ENCODE results near the gene TCEAL9.

Gene TCEAL9

GRCh38 chrX:103360916-103361315 is 4.6 kb downstream of the TCEAL9 start:
- Histone ChIP-seq H2AFZ (no peak overlapping the region), H3K9ac (no peak overlapping the region), H3K79me2 (no peaks in the 10 kb centered on the region), H3K4me3 (ENCODE audit: low read depth, low read length) (no peak overlapping the region), H3K9me3 (ENCODE audit: control insufficient read depth, low read length) (no peaks in the 10 kb centered on the region), H3K27ac (no peak overlapping the region), H3K4me2 (ENCODE audit: low read length) (no peak overlapping the region), H3K27me3 (ENCODE audit: control insufficient read depth, insufficient read depth, low read length) (no peaks in the 10 kb centered on the region), H3K36me3 (ENCODE audit: control insufficient read depth, insufficient read depth, low read length) (no peaks in the 10 kb centered on the region), H3K4me1 (peaks cover 2% of the 10 kb centered on the region)
- no peak for TF ChIP-seq CTCF (IDR thresholded peaks at IDR 0.05)

- no peak for TF ChIP-seq CTCF (IDR thresholded peaks at IDR 0.05)
- H3K4me3 ChIP-seq (ENCODE audit: low read depth, low read length), result no peak overlapping the region
These were observed 5.5 kb downstream of the TCEAL9 start for GRCh38 chrX:103361798-103362197.

GRCh38 chrX:103362474-103362873 is 6.2 kb downstream of the TCEAL9 start:
- Histone ChIP-seq H3K27ac (no peak overlapping the region), H3K9ac (no peak overlapping the region), H3K79me2 (no peaks in the 10 kb centered on the region), H2AFZ (no peak overlapping the region), H3K4me2 (ENCODE audit: low read length) (no peak overlapping the region), H3K36me3 (ENCODE audit: control insufficient read depth, insufficient read depth, low read length) (no peaks in the 10 kb centered on the region), H3K27me3 (ENCODE audit: control insufficient read depth, insufficient read depth, low read length) (no peaks in the 10 kb centered on the region), H3K9me3 (ENCODE audit: control insufficient read depth, low read length) (no peaks in the 10 kb centered on the region), H3K4me1 (peaks cover 2% of the 10 kb centered on the region), H3K4me3 (ENCODE audit: low read depth, low read length) (no peak overlapping the region)
- TF ChIP-seq CTCF (IDR thresholded peaks at IDR 0.05), result no peak

More at GRCh38 chrX:103361798-103362197, 5.5 kb downstream of the TCEAL9 start:
- no peaks in the 10 kb centered on the region for H3K36me3 ChIP-seq (ENCODE audit: control insufficient read depth, insufficient read depth, low read length)
- H2AFZ ChIP-seq, result no peak overlapping the region
- no peaks in the 10 kb centered on the region for H3K79me2 ChIP-seq
- H3K4me2 ChIP-seq (ENCODE audit: low read length), result no peak overlapping the region
- peaks cover 2% of the 10 kb centered on the region for H3K4me1 ChIP-seq
- no peak overlapping the region for H3K9ac ChIP-seq
- H3K27ac ChIP-seq, result no peak overlapping the region
- no peaks in the 10 kb centered on the region for H3K27me3 ChIP-seq (ENCODE audit: control insufficient read depth, insufficient read depth, low read length)
- H3K9me3 ChIP-seq (ENCODE audit: control insufficient read depth, low read length), result no peaks in the 10 kb centered on the region

GRCh38 chrX:103363046-103363445 is 6.7 kb downstream of the TCEAL9 start:
- Histone ChIP-seq H3K4me1 (peaks cover 2% of the 10 kb centered on the region), H3K9ac (no peak overlapping the region), H3K27me3 (ENCODE audit: control insufficient read depth, insufficient read depth, low read length) (no peaks in the 10 kb centered on the region), H3K27ac (no peak overlapping the region), H3K36me3 (ENCODE audit: control insufficient read depth, insufficient read depth, low read length) (no peaks in the 10 kb centered on the region), H3K4me3 (ENCODE audit: low read depth, low read length) (no peak overlapping the region), H3K4me2 (ENCODE audit: low read length) (no peak overlapping the region), H2AFZ (no peak overlapping the region), H3K79me2 (no peaks in the 10 kb centered on the region), H3K9me3 (ENCODE audit: control insufficient read depth, low read length) (no peaks in the 10 kb centered on the region)
- TF ChIP-seq CTCF (IDR thresholded peaks at IDR 0.05), result no peak

GRCh38 chrX:103367502-103367901 is 11.2 kb downstream of the TCEAL9 start:
- Histone ChIP-seq H3K27me3 (ENCODE audit: control insufficient read depth, insufficient read depth, low read length) (no peaks in the 10 kb centered on the region), H3K9me3 (ENCODE audit: control insufficient read depth, low read length) (no peaks in the 10 kb centered on the region), H2AFZ (no peak overlapping the region), H3K9ac (no peak overlapping the region), H3K79me2 (no peaks in the 10 kb centered on the region), H3K4me2 (ENCODE audit: low read length) (no peak overlapping the region), H3K27ac (no peak overlapping the region), H3K4me3 (ENCODE audit: low read depth, low read length) (no peak overlapping the region), H3K4me1 (no peaks in the 10 kb centered on the region), H3K36me3 (ENCODE audit: control insufficient read depth, insufficient read depth, low read length) (no peaks in the 10 kb centered on the region)
- no peak for TF ChIP-seq CTCF (IDR thresholded peaks at IDR 0.05)

Measured in parathyroid adenoma (tissue), 2 donors.